Measurements from ENCODE around the gene PAGR1. TPM values are rescaled to one million over a fixed set of nuclear protein-coding genes. Genes with fewer than 3 reads are reported as not detected.

PAGR1 gene
- total RNA-seq, 1 donor from 2014 or later, result 12.9 TPM

DNA sequence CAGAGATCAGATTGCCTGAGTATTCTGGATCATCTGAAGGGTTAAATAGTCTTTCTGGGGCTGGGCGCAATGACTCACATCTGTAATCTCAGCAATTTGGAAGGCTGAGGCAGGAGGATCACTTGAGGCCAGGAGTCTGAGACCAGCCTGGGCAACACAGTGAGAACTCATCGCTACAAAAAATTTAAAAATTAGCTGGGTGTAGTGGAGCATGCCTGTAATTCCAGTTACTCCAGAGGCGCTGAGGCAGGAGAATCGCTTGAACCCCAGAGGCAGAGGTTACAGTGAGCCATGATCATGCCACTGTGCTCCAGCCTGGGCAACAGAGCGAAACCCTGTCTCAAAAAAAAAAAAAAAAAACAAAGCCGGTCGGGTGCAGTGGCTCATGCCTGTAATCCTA, 20.0 kb downstream of the PAGR1 start:
- peaks cover 15% of the 10 kb centered on the region for H3K4me1 ChIP-seq
- no peak overlapping the region for H3K4me3 ChIP-seq
- no peaks in the 10 kb centered on the region for H3K9me3 ChIP-seq (replicated peaks)
- no peak for DNase-seq
- no peak overlapping the region for H3K27ac ChIP-seq (replicated peaks)
- intact Hi-C loops (cut with micrococcal nuclease), result no loop called here
- no peaks in the 10 kb centered on the region for H3K27me3 ChIP-seq (ENCODE audit: low read depth)
- TF ChIP-seq, protein P1, sequence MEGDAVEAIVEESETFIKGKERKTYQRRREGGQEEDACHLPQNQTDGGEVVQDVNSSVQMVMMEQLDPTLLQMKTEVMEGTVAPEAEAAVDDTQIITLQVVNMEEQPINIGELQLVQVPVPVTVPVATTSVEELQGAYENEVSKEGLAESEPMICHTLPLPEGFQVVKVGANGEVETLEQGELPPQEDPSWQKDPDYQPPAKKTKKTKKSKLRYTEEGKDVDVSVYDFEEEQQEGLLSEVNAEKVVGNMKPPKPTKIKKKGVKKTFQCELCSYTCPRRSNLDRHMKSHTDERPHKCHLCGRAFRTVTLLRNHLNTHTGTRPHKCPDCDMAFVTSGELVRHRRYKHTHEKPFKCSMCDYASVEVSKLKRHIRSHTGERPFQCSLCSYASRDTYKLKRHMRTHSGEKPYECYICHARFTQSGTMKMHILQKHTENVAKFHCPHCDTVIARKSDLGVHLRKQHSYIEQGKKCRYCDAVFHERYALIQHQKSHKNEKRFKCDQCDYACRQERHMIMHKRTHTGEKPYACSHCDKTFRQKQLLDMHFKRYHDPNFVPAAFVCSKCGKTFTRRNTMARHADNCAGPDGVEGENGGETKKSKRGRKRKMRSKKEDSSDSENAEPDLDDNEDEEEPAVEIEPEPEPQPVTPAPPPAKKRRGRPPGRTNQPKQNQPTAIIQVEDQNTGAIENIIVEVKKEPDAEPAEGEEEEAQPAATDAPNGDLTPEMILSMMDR (IDR thresholded peaks at IDR 0.05; ENCODE audit: borderline replicate concordance), result no peak
- H3K36me3 ChIP-seq, result peaks cover 92% of the 10 kb centered on the region

- Histone ChIP-seq H3K36me3 (peaks cover 92% of the 10 kb centered on the region), H3K27ac (replicated peaks) (no peak overlapping the region), H3K9me3 (replicated peaks) (no peaks in the 10 kb centered on the region), H3K27me3 (ENCODE audit: low read depth) (no peaks in the 10 kb centered on the region), H3K4me1 (peaks cover 8% of the 10 kb centered on the region), H3K4me3 (no peak overlapping the region)
- TF ChIP-seq, protein P1 (IDR thresholded peaks at IDR 0.05; ENCODE audit: borderline replicate concordance), result no peak
- no peak for DNase-seq
- intact Hi-C loops (cut with micrococcal nuclease), result no loop called here
Observed at GRCh38 chr16:29836623-29837022, 20.7 kb downstream of the PAGR1 start.

GRCh38 chr16:29837841-29838240, 21.9 kb downstream of the PAGR1 start:
- no peak overlapping the region for H3K27ac ChIP-seq (replicated peaks)
- peaks cover 96% of the 10 kb centered on the region for H3K36me3 ChIP-seq
- H3K4me1 ChIP-seq, result peaks cover 6% of the 10 kb centered on the region
- no peak for DNase-seq
- no peak overlapping the region for H3K4me3 ChIP-seq
- H3K27me3 ChIP-seq (ENCODE audit: low read depth), result no peaks in the 10 kb centered on the region
- intact Hi-C loops (cut with micrococcal nuclease), result no loop called here
- TF ChIP-seq, protein P1 (IDR thresholded peaks at IDR 0.05; ENCODE audit: borderline replicate concordance), result no peak
- H3K9me3 ChIP-seq (replicated peaks), result no peaks in the 10 kb centered on the region

DNA sequence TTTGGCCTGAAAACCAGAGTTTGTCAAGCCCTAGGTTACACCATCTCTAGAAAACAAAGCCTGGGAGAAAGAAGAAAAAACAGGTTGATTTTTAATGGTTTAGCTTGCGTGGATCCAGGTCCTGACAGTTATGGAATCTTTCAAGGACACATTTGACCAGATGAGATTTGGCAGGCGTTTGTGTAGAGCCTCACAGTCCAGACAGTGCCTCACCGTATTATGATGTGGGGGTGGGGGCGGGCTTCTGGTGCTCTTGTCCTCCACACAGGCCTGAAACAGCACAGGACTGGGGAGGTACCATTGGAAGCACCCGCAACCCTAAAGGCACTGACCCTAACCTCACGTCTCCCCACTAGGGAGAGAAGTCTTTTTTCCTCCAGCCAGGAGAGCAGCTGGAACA, 23.9 kb downstream of the PAGR1 start:
- Histone ChIP-seq H3K36me3 (peaks cover 92% of the 10 kb centered on the region), H3K27ac (replicated peaks) (no peak overlapping the region), H3K4me3 (no peak overlapping the region), H3K4me1 (peaks cover 6% of the 10 kb centered on the region), H3K27me3 (ENCODE audit: low read depth) (no peaks in the 10 kb centered on the region), H3K9me3 (replicated peaks) (no peaks in the 10 kb centered on the region)
- no peak for DNase-seq
- intact Hi-C loops (cut with micrococcal nuclease), result no loop called here
- TF ChIP-seq, protein P1 (IDR thresholded peaks at IDR 0.05; ENCODE audit: borderline replicate concordance), result no peak

DNA sequence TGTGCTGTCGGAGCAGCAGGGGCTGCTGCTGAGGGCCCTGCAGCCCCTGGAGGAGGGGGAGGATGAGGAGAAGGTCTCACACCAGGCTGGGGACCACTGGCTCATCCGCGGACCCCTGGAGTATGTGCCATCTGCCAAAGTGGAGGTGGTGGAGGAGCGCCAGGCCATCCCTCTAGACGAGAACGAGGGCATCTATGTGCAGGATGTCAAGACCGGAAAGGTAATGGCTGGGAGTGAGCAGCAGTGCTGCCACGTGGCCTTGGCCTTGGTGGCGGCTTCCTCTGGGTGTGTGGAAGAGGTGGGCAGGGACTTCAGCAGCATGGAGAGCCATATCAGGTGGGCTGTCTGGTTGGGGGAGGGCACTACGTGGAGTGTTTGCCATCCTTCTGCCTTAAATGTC, 24.3 kb downstream of the PAGR1 start:
- intact Hi-C loops (cut with micrococcal nuclease), result no loop called here
- TF ChIP-seq, protein P1 (IDR thresholded peaks at IDR 0.05; ENCODE audit: borderline replicate concordance), result no peak
- Histone ChIP-seq H3K9me3 (replicated peaks) (no peaks in the 10 kb centered on the region), H3K36me3 (peaks cover 92% of the 10 kb centered on the region), H3K4me1 (peaks cover 6% of the 10 kb centered on the region), H3K27ac (replicated peaks) (no peak overlapping the region), H3K4me3 (no peak overlapping the region), H3K27me3 (ENCODE audit: low read depth) (no peaks in the 10 kb centered on the region)
- no peak for DNase-seq

GRCh38 chr16:29841631-29842030, 25.7 kb downstream of the PAGR1 start:
- Histone ChIP-seq H3K4me1 (peaks cover 6% of the 10 kb centered on the region), H3K9me3 (replicated peaks) (no peaks in the 10 kb centered on the region), H3K36me3 (peaks cover 94% of the 10 kb centered on the region), H3K4me3 (no peak overlapping the region), H3K27ac (replicated peaks) (no peak overlapping the region), H3K27me3 (ENCODE audit: low read depth) (no peaks in the 10 kb centered on the region)
- DNase-seq, result no peak
- TF ChIP-seq, protein P1 (IDR thresholded peaks at IDR 0.05; ENCODE audit: borderline replicate concordance), result no peak
- intact Hi-C loops (cut with micrococcal nuclease), result no loop called here
